Measurements from ENCODE around the gene MRPL50.

The MRPL50 gene

DNA sequence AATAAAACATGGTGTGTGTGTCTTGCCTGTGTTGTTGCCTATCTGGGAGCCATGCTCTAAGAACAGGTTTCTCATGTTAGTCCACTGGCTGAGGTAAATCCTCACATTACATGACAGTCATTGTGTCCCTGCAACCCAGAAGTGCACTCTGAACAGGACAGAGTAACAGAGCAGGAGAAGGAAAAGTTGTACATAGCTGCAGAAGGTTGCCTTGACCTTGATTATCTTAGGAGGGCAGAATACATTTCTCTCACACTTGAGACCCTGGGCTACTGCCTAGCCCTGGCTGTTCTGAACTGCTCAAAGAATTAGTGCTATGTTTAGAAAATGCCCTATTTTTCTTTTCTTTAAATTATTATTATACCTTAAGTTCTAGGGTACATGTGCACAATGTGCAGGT is 17.2 kb upstream of the MRPL50 start:
- no peaks in the 10 kb centered on the region for H3K9me2 ChIP-seq (replicated peaks; ENCODE audit: insufficient read depth, low read length)
- H3K4me1 ChIP-seq (ENCODE audit: low read length): no peaks in the 10 kb centered on the region
- no peaks in the 10 kb centered on the region for H3K79me2 ChIP-seq (ENCODE audit: low read length)
- H3K9ac ChIP-seq (ENCODE audit: low read length): no peak overlapping the region
- no peak overlapping the region for H3K4me2 ChIP-seq (ENCODE audit: low read depth, low read length)
- H3K4me3 ChIP-seq (ENCODE audit: low read length): no peak overlapping the region
- TF ChIP-seq EZH2 (optimal IDR thresholded peaks at IDR 0.05; ENCODE audit: low read depth, low read length) (no peak), EZH2phosphoT487 (IDR thresholded peaks at IDR 0.05; ENCODE audit: low read length) (no peak)
- TF ChIP-seq, protein P1, sequence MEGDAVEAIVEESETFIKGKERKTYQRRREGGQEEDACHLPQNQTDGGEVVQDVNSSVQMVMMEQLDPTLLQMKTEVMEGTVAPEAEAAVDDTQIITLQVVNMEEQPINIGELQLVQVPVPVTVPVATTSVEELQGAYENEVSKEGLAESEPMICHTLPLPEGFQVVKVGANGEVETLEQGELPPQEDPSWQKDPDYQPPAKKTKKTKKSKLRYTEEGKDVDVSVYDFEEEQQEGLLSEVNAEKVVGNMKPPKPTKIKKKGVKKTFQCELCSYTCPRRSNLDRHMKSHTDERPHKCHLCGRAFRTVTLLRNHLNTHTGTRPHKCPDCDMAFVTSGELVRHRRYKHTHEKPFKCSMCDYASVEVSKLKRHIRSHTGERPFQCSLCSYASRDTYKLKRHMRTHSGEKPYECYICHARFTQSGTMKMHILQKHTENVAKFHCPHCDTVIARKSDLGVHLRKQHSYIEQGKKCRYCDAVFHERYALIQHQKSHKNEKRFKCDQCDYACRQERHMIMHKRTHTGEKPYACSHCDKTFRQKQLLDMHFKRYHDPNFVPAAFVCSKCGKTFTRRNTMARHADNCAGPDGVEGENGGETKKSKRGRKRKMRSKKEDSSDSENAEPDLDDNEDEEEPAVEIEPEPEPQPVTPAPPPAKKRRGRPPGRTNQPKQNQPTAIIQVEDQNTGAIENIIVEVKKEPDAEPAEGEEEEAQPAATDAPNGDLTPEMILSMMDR (IDR thresholded peaks at IDR 0.05; ENCODE audit: low read length): no peak
- H3K27ac ChIP-seq (ENCODE audit: low read length): no peak overlapping the region
- no peak for DNase-seq
- no peaks in the 10 kb centered on the region for H3F3A ChIP-seq (ENCODE audit: insufficient read depth, low read length)
- H3K36me3 ChIP-seq (replicated peaks; ENCODE audit: insufficient read depth, low read length): no peaks in the 10 kb centered on the region
- H3K9me3 ChIP-seq (replicated peaks; ENCODE audit: insufficient read depth, low read length): no peaks in the 10 kb centered on the region
- no peaks in the 10 kb centered on the region for H4K20me1 ChIP-seq (ENCODE audit: insufficient read depth, low read length)
- H3K27me3 ChIP-seq (replicated peaks; ENCODE audit: insufficient read depth, low read length): no peaks in the 10 kb centered on the region
- H2AFZ ChIP-seq (ENCODE audit: low read length): no peak overlapping the region

DNA sequence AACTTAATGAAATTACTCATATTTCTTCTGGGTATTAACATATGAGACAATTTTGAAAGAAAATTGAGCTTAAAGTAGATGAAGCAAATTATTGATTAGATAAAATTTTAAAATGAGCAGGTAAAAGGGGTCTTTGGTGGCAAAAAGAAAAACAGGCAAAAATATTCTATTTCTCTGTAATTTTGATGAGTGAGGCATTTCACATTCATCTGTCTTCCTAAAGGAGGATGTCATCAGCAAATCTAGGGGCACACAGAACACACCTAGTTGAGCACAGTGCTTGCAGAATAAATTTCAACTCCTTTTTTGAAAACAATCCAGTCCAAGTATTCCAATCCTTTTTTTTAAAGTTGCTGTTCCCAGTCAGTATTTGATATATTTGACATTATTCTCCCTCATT is 16.4 kb upstream of the MRPL50 start:
- H3K9me2 ChIP-seq (replicated peaks; ENCODE audit: insufficient read depth, low read length): no peaks in the 10 kb centered on the region
- H3K27me3 ChIP-seq (replicated peaks; ENCODE audit: insufficient read depth, low read length): no peaks in the 10 kb centered on the region
- DNase-seq: no peak
- no peaks in the 10 kb centered on the region for H3F3A ChIP-seq (ENCODE audit: insufficient read depth, low read length)
- TF ChIP-seq EZH2phosphoT487 (IDR thresholded peaks at IDR 0.05; ENCODE audit: low read length) (no peak), EZH2 (optimal IDR thresholded peaks at IDR 0.05; ENCODE audit: low read depth, low read length) (no peak)
- H3K4me3 ChIP-seq (ENCODE audit: low read length): no peak overlapping the region
- H3K9ac ChIP-seq (ENCODE audit: low read length): no peak overlapping the region
- H2AFZ ChIP-seq (ENCODE audit: low read length): no peak overlapping the region
- H3K79me2 ChIP-seq (ENCODE audit: low read length): no peaks in the 10 kb centered on the region
- peaks cover 2% of the 10 kb centered on the region; the same call in 1 of the 2 replicates for H3K9me3 ChIP-seq (replicated peaks; ENCODE audit: insufficient read depth, low read length)
- H4K20me1 ChIP-seq (ENCODE audit: insufficient read depth, low read length): no peaks in the 10 kb centered on the region
- H3K27ac ChIP-seq (ENCODE audit: low read length): no peak overlapping the region
- H3K4me2 ChIP-seq (ENCODE audit: low read depth, low read length): no peak overlapping the region
- no peaks in the 10 kb centered on the region for H3K36me3 ChIP-seq (replicated peaks; ENCODE audit: insufficient read depth, low read length)
- no peaks in the 10 kb centered on the region for H3K4me1 ChIP-seq (ENCODE audit: low read length)

DNA sequence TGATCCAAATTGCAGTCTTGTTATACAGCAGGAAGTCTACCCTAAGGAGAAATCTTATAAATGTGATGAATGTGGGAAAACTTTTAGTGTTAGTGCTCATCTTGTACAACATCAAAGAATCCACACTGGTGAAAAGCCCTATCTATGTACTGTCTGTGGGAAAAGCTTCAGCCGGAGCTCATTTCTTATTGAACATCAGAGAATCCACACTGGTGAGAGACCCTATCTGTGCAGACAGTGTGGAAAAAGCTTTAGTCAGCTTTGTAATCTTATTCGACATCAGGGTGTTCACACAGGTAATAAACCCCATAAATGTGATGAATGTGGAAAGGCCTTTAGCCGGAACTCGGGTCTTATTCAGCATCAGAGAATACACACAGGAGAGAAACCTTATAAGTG is 10.7 kb upstream of the MRPL50 start:
- Histone ChIP-seq H3K9ac (ENCODE audit: low read length) (no peak overlapping the region), H3K9me3 (replicated peaks; ENCODE audit: insufficient read depth, low read length) (peaks cover 19% of the 10 kb centered on the region; the same call in 1 of the 2 replicates), H3K4me2 (ENCODE audit: low read depth, low read length) (no peak overlapping the region), H3K79me2 (ENCODE audit: low read length) (peaks cover 8% of the 10 kb centered on the region), H2AFZ (ENCODE audit: low read length) (no peak overlapping the region), H3K4me3 (ENCODE audit: low read length) (no peak overlapping the region), H3K27me3 (replicated peaks; ENCODE audit: insufficient read depth, low read length) (no peaks in the 10 kb centered on the region), H3K9me2 (replicated peaks; ENCODE audit: insufficient read depth, low read length) (no peaks in the 10 kb centered on the region), H3K36me3 (replicated peaks; ENCODE audit: insufficient read depth, low read length) (peaks cover 46% of the 10 kb centered on the region), H3F3A (ENCODE audit: insufficient read depth, low read length) (no peaks in the 10 kb centered on the region), H3K27ac (ENCODE audit: low read length) (no peak overlapping the region), H4K20me1 (ENCODE audit: insufficient read depth, low read length) (no peaks in the 10 kb centered on the region), H3K4me1 (ENCODE audit: low read length) (no peaks in the 10 kb centered on the region)
- TF ChIP-seq, protein P1 (IDR thresholded peaks at IDR 0.05; ENCODE audit: low read length): no peak
- TF ChIP-seq EZH2phosphoT487 (IDR thresholded peaks at IDR 0.05; ENCODE audit: low read length) (no peak), EZH2 (optimal IDR thresholded peaks at IDR 0.05; ENCODE audit: low read depth, low read length) (no peak)
- no peak for DNase-seq

DNA sequence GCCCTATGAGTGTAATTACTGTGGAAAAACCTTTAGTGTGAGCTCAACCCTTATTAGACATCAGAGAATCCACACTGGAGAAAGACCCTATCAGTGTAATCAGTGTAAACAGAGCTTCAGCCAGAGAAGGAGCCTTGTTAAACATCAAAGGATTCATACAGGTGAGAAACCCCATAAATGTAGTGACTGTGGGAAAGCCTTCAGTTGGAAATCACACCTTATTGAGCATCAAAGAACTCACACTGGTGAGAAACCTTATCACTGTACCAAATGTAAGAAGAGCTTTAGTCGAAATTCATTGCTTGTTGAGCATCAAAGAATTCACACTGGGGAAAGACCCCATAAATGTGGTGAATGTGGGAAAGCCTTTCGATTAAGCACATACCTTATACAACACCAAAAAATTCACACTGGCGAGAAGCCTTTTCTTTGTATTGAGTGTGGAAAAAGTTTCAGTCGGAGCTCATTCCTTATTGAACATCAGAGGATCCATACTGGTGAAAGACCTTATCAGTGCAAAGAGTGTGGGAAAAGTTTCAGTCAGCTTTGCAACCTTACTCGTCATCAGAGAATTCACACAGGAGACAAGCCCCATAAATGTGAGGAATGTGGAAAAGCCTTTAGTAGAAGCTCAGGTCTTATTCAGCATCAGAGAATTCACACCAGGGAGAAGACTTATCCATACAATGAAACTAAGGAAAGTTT is 10.1 kb upstream of the MRPL50 start:
- Histone ChIP-seq H3K79me2 (ENCODE audit: low read length) (peaks cover 13% of the 10 kb centered on the region), H3K27ac (ENCODE audit: low read length) (no peak overlapping the region), H3K4me3 (ENCODE audit: low read length) (no peak overlapping the region), H3K9me3 (replicated peaks; ENCODE audit: insufficient read depth, low read length) (peaks cover 19% of the 10 kb centered on the region; the same call in 1 of the 2 replicates), H3K36me3 (replicated peaks; ENCODE audit: insufficient read depth, low read length) (peaks cover 51% of the 10 kb centered on the region), H3K4me1 (ENCODE audit: low read length) (no peaks in the 10 kb centered on the region), H3F3A (ENCODE audit: insufficient read depth, low read length) (no peaks in the 10 kb centered on the region), H3K9ac (ENCODE audit: low read length) (no peak overlapping the region), H3K9me2 (replicated peaks; ENCODE audit: insufficient read depth, low read length) (no peaks in the 10 kb centered on the region), H4K20me1 (ENCODE audit: insufficient read depth, low read length) (no peaks in the 10 kb centered on the region), H2AFZ (ENCODE audit: low read length) (no peak overlapping the region), H3K27me3 (replicated peaks; ENCODE audit: insufficient read depth, low read length) (no peaks in the 10 kb centered on the region), H3K4me2 (ENCODE audit: low read depth, low read length) (no peak overlapping the region)
- no peak for TF ChIP-seq EZH2 (optimal IDR thresholded peaks at IDR 0.05; ENCODE audit: low read depth, low read length)
- TF ChIP-seq, protein P1 (IDR thresholded peaks at IDR 0.05; ENCODE audit: low read length): no peak
- TF ChIP-seq EZH2phosphoT487 (IDR thresholded peaks at IDR 0.05; ENCODE audit: low read length): no peak
- DNase-seq: no peak
